Liver (tissue), 9 donors: ENCODE results near the gene ZNF506. TPM values are rescaled to one million over a fixed set of nuclear protein-coding genes. Genes with fewer than 3 reads are reported as not detected.

Experiments
- DNase-seq: peaks from one replicate; pipeline ENCODE4 v3.0.0-alpha.2; 2017; ENCODE audit warnings: low spot score
- H3K27ac ChIP-seq, 2 donors: one replicate each; pipeline ENCODE4 v1.7.0; 2013; ENCODE audit warnings: inconsistent platforms in 2 of 2, low read length in 2 of 2, control low read depth in 1 of 2, low read depth in 1 of 2, mild to moderate bottlenecking in 1 of 2
- H3K27me3 ChIP-seq, 4 donors: one replicate each; pipeline versions ENCODE4 v1.6.1 to v1.7.0; 2013; ENCODE audit warnings: low read length in 3 of 4, inconsistent platforms in 1 of 4, mild to moderate bottlenecking in 1 of 4, moderate library complexity in 1 of 4; ENCODE audit not compliant: control insufficient read depth in 4 of 4, insufficient read depth in 4 of 4
- H3K36me3 ChIP-seq, 4 donors: one replicate each; pipeline versions ENCODE4 v1.6.1 to v1.7.0; 2013; ENCODE audit warnings: low read length in 3 of 4, mild to moderate bottlenecking in 3 of 4, low read depth in 1 of 4, moderate library complexity in 1 of 4; ENCODE audit not compliant: control insufficient read depth in 4 of 4, insufficient read depth in 3 of 4
- H3K4me1 ChIP-seq, 4 donors: one replicate each; pipeline versions ENCODE4 v1.6.1 to v1.7.0; 2013; ENCODE audit warnings: low read length in 3 of 4, mild to moderate bottlenecking in 3 of 4, moderate library complexity in 1 of 4; ENCODE audit not compliant: control insufficient read depth in 4 of 4, insufficient read depth in 4 of 4
- H3K4me3 ChIP-seq, 3 donors: one replicate each; pipeline versions ENCODE4 v1.6.1 to v1.7.0; 2013; ENCODE audit warnings: low read length in 3 of 3, control low read depth in 1 of 3, low read depth in 1 of 3, mild to moderate bottlenecking in 1 of 3
- H3K9ac ChIP-seq, 2 donors: one replicate each; pipeline ENCODE4 v1.7.0; 2013; ENCODE audit warnings: low read length in 2 of 2, mild to moderate bottlenecking in 2 of 2, moderate library complexity in 2 of 2, control low read depth in 1 of 2, low read depth in 1 of 2
- H3K9me3 ChIP-seq, 4 donors: one replicate each; pipeline versions ENCODE4 v1.6.1 to v1.7.0; 2013; ENCODE audit warnings: low read length in 3 of 4; ENCODE audit not compliant: control insufficient read depth in 4 of 4
- EGR1 ChIP-seq, 2 donors: IDR thresholded peaks; 2 replicates each; pipeline ENCODE4 v1.6.1; 2016 to 2018; ENCODE audit warnings: antibody characterized with exemption in 2 of 2, low read depth in 2 of 2
- FOXA1 ChIP-seq: IDR thresholded peaks from 2 replicates; pipeline ENCODE4 v1.6.1; 2016; ENCODE audit warnings: antibody characterized with exemption
- FOXA2 ChIP-seq: IDR thresholded peaks from 2 replicates; pipeline ENCODE4 v1.6.1; 2016; ENCODE audit warnings: antibody characterized with exemption
- GABPA ChIP-seq, 2 donors: IDR thresholded peaks in 1 of 2; conservative IDR thresholded peaks in 1 of 2; 2 replicates each; pipeline ENCODE4 v1.6.1; 2016; ENCODE audit warnings: antibody characterized with exemption in 2 of 2, mild to moderate bottlenecking in 1 of 2, moderate library complexity in 1 of 2
- HNF4A ChIP-seq, 2 donors: conservative IDR thresholded peaks; 2 replicates each; pipeline ENCODE4 v1.6.1; 2016; ENCODE audit warnings: antibody characterized with exemption in 2 of 2, mild to moderate bottlenecking in 2 of 2
- HNF4G ChIP-seq: IDR thresholded peaks from 2 replicates; pipeline ENCODE4 v1.6.1; 2016; ENCODE audit warnings: antibody characterized with exemption
- JUND ChIP-seq, 2 donors: IDR thresholded peaks; 2 replicates each; pipeline ENCODE4 v1.6.1; 2016; ENCODE audit warnings: antibody characterized with exemption in 2 of 2
- NR2F2 ChIP-seq: IDR thresholded peaks from 2 replicates; pipeline ENCODE4 v1.6.1; 2016; ENCODE audit warnings: antibody characterized with exemption
- RAD21 ChIP-seq, 2 donors: IDR thresholded peaks; 2 replicates each; pipeline ENCODE4 v1.6.1; 2016; ENCODE audit warnings: antibody characterized with exemption in 2 of 2, mild to moderate bottlenecking in 2 of 2
- RXRA ChIP-seq, 2 donors: IDR thresholded peaks; 2 replicates each; pipeline ENCODE4 v1.6.1; 2017 to 2018; ENCODE audit warnings: antibody characterized with exemption in 2 of 2, mild to moderate bottlenecking in 1 of 2
- SP1 ChIP-seq: IDR thresholded peaks from 2 replicates; pipeline ENCODE4 v1.6.1; 2018; ENCODE audit warnings: antibody characterized with exemption, mild to moderate bottlenecking
- TAF1 ChIP-seq: conservative IDR thresholded peaks from 2 replicates; pipeline ENCODE4 v1.6.1; 2016; ENCODE audit warnings: antibody characterized with exemption, mild to moderate bottlenecking
- YY1 ChIP-seq: IDR thresholded peaks from 2 replicates; pipeline ENCODE4 v1.6.1; 2016; ENCODE audit warnings: antibody characterized with exemption, mild to moderate bottlenecking
- polyA plus RNA-seq, 2 donors: library from polyadenylated mRNA; stranded (reverse) in 1 of 2; unstranded in 1 of 2; fragments of 200-250 nt in 1 of 2; fragments of >200 nt in 1 of 2; fragmentation: Nextera tagmentation in 1 of 2; extraction: Ambion mirVana in 1 of 2; gene quantifications; one replicate each; pipeline versions ENCODE4 v1.2.1 to v1.2.3, GENCODE V29; 2013 to 2015
- total RNA-seq, 2 donors: library from RNA; depleted of rRNA; stranded (reverse); fragments of >200 nt; gene quantifications; one replicate each; pipeline ENCODE4 v1.2.3, GENCODE V29; 2014
- TF ChIP-seq, protein P1 (sequence below): IDR thresholded peaks from 2 replicates; pipeline ENCODE4 v1.6.1; 2016; ENCODE audit warnings: antibody characterized with exemption
- TF ChIP-seq, protein P2 (sequence below): fragments of 150-350 bp; IDR thresholded peaks from 2 replicates; pipeline ENCODE4 v1.5.1; 2017; ENCODE audit warnings: improper control_type of control experiment, low read depth, low read length; ENCODE audit not compliant: missing input control
- TF ChIP-seq, protein P3 (sequence below): IDR thresholded peaks from 2 replicates; pipeline ENCODE4 v1.6.1; 2016; ENCODE audit warnings: antibody characterized with exemption, mild to moderate bottlenecking
- TF ChIP-seq, protein P4 (sequence below): IDR thresholded peaks from 2 replicates; pipeline ENCODE4 v1.6.1; 2016; ENCODE audit warnings: antibody characterized with exemption
- TF ChIP-seq, protein P5 (sequence below): IDR thresholded peaks from 2 replicates; pipeline ENCODE4 v1.6.1; 2016; ENCODE audit warnings: antibody characterized with exemption
- donor health status: healthy.
- donor health status: healthy.
- donor health status: healthy.
- donor health status: healthy.
- donor health status: healthy.

Gene ZNF506
- total and polyA plus RNA-seq, 4 donors, result 1.3 to 8.5 (median 4.9) TPM

DNA sequence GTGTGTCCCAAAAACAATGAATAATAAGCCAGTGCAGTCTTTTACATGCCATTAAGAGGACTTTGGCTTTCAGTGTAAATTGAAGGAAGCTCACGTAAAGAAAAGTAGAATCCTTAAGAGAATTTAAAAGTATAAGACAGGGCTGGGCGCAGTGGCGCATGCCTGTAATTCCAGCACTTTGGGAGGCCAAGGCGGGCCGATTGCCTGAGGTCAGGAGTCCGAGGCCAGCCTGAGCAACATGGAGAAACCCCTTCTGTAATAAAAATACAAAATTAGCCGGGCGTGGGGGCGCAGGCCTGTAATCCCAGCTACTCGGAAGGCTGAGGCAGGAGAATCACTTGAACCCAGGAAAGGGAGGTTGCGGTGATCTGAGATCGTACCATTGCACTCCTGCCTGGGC lies 26.2 kb upstream of the ZNF506 start (continued):
- TF ChIP-seq, protein P1, sequence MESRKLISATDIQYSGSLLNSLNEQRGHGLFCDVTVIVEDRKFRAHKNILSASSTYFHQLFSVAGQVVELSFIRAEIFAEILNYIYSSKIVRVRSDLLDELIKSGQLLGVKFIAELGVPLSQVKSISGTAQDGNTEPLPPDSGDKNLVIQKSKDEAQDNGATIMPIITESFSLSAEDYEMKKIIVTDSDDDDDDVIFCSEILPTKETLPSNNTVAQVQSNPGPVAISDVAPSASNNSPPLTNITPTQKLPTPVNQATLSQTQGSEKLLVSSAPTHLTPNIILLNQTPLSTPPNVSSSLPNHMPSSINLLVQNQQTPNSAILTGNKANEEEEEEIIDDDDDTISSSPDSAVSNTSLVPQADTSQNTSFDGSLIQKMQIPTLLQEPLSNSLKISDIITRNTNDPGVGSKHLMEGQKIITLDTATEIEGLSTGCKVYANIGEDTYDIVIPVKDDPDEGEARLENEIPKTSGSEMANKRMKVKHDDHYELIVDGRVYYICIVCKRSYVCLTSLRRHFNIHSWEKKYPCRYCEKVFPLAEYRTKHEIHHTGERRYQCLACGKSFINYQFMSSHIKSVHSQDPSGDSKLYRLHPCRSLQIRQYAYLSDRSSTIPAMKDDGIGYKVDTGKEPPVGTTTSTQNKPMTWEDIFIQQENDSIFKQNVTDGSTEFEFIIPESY, result no peak
- TF ChIP-seq, protein P2, sequence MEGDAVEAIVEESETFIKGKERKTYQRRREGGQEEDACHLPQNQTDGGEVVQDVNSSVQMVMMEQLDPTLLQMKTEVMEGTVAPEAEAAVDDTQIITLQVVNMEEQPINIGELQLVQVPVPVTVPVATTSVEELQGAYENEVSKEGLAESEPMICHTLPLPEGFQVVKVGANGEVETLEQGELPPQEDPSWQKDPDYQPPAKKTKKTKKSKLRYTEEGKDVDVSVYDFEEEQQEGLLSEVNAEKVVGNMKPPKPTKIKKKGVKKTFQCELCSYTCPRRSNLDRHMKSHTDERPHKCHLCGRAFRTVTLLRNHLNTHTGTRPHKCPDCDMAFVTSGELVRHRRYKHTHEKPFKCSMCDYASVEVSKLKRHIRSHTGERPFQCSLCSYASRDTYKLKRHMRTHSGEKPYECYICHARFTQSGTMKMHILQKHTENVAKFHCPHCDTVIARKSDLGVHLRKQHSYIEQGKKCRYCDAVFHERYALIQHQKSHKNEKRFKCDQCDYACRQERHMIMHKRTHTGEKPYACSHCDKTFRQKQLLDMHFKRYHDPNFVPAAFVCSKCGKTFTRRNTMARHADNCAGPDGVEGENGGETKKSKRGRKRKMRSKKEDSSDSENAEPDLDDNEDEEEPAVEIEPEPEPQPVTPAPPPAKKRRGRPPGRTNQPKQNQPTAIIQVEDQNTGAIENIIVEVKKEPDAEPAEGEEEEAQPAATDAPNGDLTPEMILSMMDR, result no peak
- TF ChIP-seq HNF4G, result no peak

DNA sequence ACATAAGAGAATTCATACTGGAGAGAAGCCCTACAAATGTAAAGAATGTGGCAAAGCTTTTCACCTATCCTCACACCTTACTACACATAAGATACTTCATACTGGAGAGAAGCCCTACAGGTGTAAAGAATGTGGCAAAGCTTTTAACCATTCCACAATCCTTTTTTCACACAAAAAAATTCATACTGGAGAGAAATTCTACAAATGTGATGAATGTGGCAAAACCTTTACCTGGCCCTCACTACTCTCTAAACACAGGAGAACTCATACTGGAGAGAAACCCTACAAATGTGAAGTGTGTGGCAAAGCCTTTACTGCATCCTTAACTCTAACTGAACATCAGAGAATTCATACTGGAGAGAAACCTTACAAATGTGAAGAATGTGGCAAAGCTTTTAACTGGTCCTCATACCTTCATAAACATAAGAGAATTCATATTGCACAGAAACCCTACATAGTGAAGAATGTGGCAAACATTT lies 14.0 kb upstream of the ZNF506 start:
- Histone ChIP-seq H3K27me3 (no peaks in the 10 kb centered on the region), H3K36me3 (no peaks in the 10 kb centered on the region), H3K4me1 (no peaks in the 10 kb centered on the region), H3K4me3 (peak overlapping the region in 2 of 3 donors; percentile 14 to 49), H3K9me3 (peaks cover 35 to 68% (median 41%) of the 10 kb centered on the region in 4 donors), H3K9ac (no peak overlapping the region), H3K27ac (no peak overlapping the region)
- DNase-seq, result no peak
- TF ChIP-seq, protein P3, sequence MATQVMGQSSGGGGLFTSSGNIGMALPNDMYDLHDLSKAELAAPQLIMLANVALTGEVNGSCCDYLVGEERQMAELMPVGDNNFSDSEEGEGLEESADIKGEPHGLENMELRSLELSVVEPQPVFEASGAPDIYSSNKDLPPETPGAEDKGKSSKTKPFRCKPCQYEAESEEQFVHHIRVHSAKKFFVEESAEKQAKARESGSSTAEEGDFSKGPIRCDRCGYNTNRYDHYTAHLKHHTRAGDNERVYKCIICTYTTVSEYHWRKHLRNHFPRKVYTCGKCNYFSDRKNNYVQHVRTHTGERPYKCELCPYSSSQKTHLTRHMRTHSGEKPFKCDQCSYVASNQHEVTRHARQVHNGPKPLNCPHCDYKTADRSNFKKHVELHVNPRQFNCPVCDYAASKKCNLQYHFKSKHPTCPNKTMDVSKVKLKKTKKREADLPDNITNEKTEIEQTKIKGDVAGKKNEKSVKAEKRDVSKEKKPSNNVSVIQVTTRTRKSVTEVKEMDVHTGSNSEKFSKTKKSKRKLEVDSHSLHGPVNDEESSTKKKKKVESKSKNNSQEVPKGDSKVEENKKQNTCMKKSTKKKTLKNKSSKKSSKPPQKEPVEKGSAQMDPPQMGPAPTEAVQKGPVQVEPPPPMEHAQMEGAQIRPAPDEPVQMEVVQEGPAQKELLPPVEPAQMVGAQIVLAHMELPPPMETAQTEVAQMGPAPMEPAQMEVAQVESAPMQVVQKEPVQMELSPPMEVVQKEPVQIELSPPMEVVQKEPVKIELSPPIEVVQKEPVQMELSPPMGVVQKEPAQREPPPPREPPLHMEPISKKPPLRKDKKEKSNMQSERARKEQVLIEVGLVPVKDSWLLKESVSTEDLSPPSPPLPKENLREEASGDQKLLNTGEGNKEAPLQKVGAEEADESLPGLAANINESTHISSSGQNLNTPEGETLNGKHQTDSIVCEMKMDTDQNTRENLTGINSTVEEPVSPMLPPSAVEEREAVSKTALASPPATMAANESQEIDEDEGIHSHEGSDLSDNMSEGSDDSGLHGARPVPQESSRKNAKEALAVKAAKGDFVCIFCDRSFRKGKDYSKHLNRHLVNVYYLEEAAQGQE, result no peak
- TF ChIP-seq, protein P1, result no peak
- TF ChIP-seq FOXA2 (no peak), HNF4G (no peak), FOXA1 (no peak), NR2F2 (no peak), SP1 (no peak), RAD21 (IDR thresholded peaks at IDR 0.05) (no peak), GABPA (IDR thresholded peaks at IDR 0.05 in 1 of 2, conservative IDR thresholded peaks at IDR 0.05 in 1 of 2) (no peak), EGR1 (IDR thresholded peaks at IDR 0.05; ENCODE audit: low read depth in 2 of 2) (no peak), TAF1 (no peak), YY1 (no peak), HNF4A (conservative IDR thresholded peaks at IDR 0.05) (no peak), JUND (IDR thresholded peaks at IDR 0.05) (no peak), RXRA (IDR thresholded peaks at IDR 0.05) (no peak)
- TF ChIP-seq, protein P2, result no peak
- TF ChIP-seq, protein P4, sequence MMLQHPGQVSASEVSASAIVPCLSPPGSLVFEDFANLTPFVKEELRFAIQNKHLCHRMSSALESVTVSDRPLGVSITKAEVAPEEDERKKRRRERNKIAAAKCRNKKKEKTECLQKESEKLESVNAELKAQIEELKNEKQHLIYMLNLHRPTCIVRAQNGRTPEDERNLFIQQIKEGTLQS, result no peak
- TF ChIP-seq, protein P5, sequence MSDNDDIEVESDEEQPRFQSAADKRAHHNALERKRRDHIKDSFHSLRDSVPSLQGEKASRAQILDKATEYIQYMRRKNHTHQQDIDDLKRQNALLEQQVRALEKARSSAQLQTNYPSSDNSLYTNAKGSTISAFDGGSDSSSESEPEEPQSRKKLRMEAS, result no peak
